NB4 (cell line): Measurements from ENCODE around the gene ZNF519.

Experiments
- MYC ChIP-seq: IDR thresholded peaks from 2 replicates; pipeline ENCODE4 v1.6.1; 2011; ENCODE audit warnings: low read depth, low read length
- POLR2A ChIP-seq: IDR thresholded peaks from 2 replicates; pipeline ENCODE4 v1.6.1; 2011; ENCODE audit warnings: mild to moderate bottlenecking; ENCODE audit not compliant: insufficient read length; ENCODE audit errors: extremely low read depth
- TF ChIP-seq, protein P1 (sequence below): IDR thresholded peaks from one replicate; pipeline ENCODE4 v1.5.1; 2012; ENCODE audit warnings: low read depth, low read length

DNA sequence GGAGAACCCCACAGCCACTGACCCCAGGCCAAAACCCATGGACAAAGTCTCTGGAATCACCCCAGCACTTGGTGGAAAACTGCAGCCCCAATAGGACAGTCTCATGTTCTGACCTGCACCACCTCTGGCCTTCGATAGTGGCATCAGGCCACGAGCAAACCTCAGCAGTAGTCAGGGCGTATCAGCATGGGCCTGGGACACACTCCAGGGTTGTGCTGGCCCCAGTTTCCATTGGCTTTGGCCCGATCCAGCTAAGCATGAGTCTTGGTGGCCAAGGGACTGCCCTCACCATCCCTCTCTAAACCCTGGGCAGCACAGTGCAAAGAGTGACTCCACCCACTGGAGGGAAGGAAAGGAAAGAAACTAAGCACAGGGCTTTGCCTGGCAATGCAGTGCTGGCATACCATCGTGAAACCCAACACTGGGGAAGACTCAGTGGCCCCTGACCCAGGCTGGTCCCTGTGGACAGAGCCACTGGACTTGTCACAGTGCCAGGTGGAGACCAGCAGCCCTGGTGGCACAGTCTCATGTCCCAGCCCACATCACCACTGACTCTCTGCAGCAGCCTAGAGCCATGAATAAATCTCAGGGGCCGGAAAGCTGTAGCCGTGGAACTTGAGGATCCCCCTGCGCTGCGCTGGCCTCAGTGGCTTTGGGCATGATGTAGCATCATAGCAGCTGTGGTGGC is 46.3 kb downstream of the ZNF519 start:
- TF ChIP-seq MYC (no peak), POLR2A (no peak)
- TF ChIP-seq, protein P1, sequence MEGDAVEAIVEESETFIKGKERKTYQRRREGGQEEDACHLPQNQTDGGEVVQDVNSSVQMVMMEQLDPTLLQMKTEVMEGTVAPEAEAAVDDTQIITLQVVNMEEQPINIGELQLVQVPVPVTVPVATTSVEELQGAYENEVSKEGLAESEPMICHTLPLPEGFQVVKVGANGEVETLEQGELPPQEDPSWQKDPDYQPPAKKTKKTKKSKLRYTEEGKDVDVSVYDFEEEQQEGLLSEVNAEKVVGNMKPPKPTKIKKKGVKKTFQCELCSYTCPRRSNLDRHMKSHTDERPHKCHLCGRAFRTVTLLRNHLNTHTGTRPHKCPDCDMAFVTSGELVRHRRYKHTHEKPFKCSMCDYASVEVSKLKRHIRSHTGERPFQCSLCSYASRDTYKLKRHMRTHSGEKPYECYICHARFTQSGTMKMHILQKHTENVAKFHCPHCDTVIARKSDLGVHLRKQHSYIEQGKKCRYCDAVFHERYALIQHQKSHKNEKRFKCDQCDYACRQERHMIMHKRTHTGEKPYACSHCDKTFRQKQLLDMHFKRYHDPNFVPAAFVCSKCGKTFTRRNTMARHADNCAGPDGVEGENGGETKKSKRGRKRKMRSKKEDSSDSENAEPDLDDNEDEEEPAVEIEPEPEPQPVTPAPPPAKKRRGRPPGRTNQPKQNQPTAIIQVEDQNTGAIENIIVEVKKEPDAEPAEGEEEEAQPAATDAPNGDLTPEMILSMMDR: no peak
